Measurements from ENCODE around the gene HIBCH. TPM values are rescaled to one million over a fixed set of nuclear protein-coding genes. Genes with fewer than 3 reads are reported as not detected.
A peak's percentile ranks its signal among the peaks of the same experiment; 100 is the strongest.
"Not testable (repeated sequence)": the region's sequence is repeated elsewhere in the genome, so short reads cannot be mapped to it uniquely, and the experiment has no call there.

The HIBCH gene
- total RNA-seq, 1 experiment from 2014 or later: 15.4 TPM

- DNase-seq (ENCODE audit: low spot score): no peak
These were observed 23.5 kb upstream of the HIBCH start for GRCh38 chr2:190343089-190343535.

DNA sequence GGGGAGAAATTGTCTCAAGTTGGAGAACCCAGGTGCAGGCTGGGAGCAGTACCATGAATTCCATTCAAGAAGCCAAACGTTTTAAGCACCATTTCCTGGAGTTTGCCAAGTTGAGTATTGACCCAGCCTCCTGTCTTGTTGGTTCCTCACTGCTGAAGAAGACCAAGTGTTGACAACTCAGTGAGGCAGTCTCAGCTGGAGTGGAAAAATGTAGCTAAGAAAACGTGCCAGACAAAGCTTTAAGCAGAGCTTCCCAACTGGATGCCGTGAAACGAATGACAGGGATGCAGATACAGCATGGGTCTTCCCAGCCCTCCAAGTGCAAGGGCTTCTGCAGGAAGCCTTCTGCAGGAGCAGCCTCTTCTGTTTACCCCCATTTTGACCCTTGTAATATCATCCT, 23.0 kb upstream of the HIBCH start:
- no peak for DNase-seq (ENCODE audit: low spot score)

- DNase-seq (ENCODE audit: low spot score): peak; percentile 20
These were observed 20.7 kb upstream of the HIBCH start for GRCh38 chr2:190340369-190340768.

DNA sequence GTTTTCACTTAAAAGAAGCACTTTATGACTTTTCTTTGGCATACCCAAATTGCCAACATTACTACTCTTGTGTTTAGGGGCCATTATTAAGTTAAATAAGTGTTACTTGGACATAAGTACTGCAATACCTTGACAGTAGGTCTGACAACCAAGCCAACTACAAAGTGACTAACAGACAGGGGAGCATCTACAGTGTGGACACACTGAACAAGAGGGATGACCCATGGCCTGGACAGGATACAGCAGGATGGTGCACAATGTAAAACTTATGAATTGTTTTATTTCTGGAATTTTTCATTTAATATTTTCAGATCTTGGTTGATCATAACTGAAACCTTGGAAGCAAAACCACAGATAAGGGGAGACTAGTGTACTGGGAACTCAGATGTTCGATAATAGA, 19.8 kb upstream of the HIBCH start:
- DNase-seq (ENCODE audit: low spot score): no peak

DNA sequence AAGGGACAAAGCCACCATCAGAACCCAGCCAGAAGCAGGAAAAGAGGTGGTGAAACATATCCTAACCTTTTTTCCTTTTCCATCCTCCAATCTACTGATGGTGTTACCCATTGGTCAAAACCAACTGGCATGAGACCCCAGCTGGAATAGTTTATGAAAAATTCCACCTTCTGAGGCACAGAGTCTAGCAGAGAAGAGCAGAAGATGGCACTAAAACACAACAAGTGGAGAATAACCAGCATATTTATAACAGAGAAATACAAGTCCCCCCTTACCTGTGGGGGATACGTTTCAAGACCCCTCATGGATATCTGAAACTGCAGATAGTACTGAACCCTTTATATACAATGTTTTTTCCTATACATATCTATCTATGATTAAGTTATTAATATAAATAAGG, 18.8 kb upstream of the HIBCH start:
- no peak for DNase-seq (ENCODE audit: low spot score)

GRCh38 chr2:190336420-190336819, 16.8 kb upstream of the HIBCH start:
- no peak for DNase-seq (ENCODE audit: low spot score)

GRCh38 chr2:190335584-190335983, 16.0 kb upstream of the HIBCH start:
- DNase-seq (ENCODE audit: low spot score): not testable (repeated sequence)

DNA sequence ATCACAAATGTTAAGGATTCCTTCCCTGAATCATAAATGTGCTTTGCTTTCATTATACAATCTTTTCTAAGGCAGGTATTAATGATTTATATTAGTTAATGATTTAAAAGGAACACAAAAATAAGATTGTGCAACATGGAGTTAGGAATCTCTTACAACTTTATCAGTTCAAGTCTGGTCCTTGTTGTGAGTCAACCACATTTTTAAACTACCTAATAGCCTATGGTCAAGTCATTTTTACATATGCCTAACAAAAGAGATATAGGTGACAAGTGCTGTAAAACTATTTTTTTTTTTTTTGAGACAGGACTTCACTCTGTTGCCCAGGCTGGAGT, 15.6 kb upstream of the HIBCH start:
- DNase-seq (ENCODE audit: low spot score): no peak

DNA sequence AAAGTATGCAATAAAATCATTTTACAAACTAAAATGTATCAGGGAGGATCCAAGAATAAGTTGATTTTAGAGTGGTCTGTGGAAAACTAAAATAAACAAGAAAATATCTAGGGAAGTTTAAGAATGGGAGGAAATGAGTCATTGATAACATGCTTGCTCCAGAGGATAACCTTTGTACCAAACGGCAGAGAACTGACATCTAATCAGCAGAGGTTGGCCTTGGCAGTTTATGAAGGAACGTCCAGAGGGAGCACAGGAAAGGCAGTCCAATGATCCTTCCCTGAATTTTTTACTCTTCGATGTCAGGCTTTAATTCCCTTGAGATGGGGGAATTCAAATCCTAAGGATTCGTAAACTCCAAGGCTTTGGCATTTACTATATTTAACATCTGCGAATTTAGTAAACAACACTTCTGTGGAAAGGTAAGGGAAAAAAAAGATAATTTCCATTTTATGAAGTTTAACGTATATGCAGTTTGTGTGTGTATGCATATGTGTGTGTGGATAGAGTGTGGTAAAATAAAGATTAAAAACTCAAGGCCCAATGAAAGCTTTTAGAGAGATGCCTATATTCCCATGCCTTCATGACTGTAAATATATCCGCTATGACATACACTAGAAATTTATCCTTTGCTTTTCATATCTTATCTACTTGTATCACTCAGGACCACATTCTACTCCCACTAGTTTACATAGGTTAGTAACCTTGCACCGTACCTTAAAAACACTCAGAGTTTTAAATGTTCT, 15.0 kb upstream of the HIBCH start:
- no peak for DNase-seq (ENCODE audit: low spot score)

DNA sequence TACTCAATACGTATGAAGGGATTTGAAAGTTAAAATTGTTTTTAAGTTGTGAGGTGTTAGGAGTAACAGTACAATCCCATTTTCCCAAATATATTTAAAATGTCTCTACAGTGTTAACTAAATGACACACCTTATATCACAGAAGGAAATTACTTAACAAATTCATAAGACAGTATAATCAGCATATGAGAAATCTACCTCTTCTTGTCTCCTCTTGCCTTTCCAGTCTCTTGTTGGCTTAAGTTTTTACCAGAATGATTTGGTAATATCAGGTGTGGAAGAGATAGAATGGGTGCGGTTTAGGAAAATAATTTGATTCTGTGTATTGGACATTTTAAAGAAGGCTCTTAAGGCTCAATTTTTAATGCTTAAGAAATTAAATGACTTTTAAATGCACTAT, 14.3 kb upstream of the HIBCH start:
- DNase-seq (ENCODE audit: low spot score): no peak

DNA sequence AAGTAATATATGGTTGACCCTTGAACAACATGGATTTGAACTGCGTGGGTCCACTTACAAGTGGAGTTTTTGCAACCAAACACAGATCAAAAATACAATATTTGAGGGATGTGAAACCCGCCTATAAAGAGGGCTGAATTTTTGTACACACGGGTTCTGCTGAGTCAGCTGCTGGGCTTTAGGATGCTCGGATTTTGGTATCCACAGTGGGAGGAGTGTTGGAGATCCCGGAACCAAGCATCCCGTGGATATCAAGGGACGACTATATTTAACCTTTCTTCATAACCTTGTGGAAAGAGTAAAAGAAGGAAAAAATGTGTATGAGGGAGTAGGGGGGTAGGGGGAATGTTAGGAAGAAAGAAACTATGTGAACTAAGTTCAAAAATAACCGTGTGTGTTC, 13.8 kb upstream of the HIBCH start:
- DNase-seq (ENCODE audit: low spot score): no peak

DNA sequence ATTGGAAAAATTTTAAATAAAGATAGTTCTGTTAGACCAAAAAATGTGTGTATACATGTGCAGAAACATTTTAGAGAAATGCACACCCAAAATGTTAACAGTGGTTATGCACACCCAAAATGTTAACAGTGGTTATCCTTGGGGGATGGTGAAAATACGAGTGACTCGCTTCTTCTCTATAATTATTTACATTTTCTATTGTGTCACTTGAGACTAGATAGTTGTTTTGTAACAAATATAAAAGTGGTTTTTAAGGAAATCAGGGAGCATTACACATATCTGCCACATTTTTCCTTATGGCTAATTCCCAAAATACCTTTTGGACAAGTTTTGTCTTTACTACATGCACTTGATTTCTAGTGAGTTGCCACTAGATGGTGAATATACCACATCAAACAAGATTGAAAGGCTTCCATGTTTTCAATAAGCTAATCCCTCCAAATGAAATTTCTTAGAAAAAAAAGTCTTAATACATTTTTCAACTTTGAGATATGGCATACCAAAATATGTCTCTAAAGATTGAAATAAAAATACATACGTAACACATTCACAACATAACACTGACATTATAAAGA, 9.0 kb upstream of the HIBCH start:
- no peak for DNase-seq (ENCODE audit: low spot score)

- no peak for DNase-seq (ENCODE audit: low spot score)
These were observed 8.4 kb upstream of the HIBCH start for GRCh38 chr2:190327867-190328572.

DNA sequence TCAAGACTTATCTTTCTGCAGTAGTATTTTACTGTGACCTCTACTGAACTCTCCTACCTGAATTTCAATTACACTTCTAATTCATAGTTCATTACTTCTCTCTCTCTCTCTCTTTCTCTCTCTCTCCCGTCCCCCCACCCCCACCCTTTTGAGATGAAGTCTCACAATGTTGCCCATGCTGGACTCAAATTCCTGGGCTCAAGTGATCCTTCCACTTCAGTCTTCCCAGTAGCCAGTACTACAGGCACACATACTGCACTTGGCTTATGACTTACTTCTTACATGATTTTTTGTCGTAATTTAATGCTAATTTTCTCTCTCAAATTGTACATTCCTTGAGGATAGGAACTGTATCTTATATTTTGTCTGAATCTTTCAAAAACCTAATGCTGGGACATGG, 6.0 kb upstream of the HIBCH start:
- DNase-seq (ENCODE audit: low spot score): no peak

GRCh38 chr2:190323406-190323805, 3.8 kb upstream of the HIBCH start:
- no peak for DNase-seq (ENCODE audit: low spot score)

- no peak for DNase-seq (ENCODE audit: low spot score)
These were observed 1.1 kb upstream of the HIBCH start for GRCh38 chr2:190320696-190321095.

DNA sequence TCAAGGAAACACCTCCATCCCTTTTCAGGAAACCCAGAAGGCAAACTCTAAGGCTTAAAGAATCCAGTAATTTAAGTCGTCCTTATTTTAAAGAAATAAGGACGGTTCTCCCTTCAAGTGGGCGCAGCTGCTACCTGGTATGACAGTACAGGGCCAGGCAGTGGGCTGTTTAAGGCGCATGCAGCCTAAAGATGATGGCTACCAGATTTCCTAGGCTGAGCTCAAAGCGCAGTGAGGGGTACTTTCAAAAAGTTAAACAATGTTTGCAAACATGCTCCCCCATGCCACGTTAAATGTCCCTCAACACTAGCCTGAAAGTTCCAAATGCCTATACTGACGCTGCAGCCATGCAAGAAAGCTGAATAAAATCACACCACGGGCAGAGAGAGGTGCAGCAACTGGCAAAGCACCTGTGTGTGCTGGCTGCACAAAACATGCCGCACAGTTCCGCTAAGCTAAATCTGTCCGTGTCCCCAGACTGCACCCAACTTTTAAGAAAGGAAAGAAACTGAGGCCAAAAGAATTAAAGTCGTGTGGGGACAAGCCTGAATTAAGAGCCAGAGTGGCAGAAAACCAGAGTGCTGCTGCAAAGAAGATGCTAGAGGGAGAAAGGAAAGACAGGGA, 583 bp downstream of the HIBCH start:
- DNase-seq (ENCODE audit: low spot score): no peak

DNA sequence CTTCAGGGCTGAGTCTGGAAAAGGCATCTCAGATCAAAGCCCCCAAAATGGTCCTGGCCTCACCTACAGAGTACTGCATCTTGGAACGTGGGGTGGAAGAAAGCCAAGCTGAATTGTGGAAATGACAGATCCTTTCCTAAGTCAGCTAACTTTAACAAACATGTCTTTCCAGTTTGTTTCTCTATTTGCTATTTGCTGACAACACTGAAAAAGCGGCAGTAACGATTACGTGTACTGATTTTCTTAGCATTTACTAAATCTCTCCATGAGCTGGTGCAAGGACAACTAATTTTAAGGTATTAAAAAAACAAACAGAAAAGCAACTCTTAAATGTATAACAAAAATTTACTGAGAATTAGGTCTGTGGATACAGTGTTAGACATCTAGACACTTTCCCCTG, 1.1 kb downstream of the HIBCH start:
- DNase-seq (ENCODE audit: low spot score): no peak

DNA sequence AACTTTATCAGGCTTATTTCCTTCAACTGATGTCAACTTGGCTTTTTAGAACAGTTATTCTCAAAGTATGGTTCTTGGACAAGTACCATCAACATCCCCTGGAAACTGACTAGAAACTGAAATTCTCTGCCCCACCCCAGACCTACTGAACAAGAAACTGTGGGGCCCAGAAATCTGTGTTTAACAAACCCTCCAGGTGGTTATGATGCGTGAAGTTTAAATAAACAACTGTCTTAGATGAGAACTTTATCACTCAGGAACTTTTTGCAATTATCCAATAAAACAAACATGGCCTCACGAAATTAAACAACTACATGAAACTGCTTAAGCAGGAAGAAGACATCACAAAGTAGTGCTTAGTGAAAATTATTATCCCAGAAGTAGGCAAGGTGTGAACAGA, 4.4 kb downstream of the HIBCH start:
- no peak for DNase-seq (ENCODE audit: low spot score)

DNA sequence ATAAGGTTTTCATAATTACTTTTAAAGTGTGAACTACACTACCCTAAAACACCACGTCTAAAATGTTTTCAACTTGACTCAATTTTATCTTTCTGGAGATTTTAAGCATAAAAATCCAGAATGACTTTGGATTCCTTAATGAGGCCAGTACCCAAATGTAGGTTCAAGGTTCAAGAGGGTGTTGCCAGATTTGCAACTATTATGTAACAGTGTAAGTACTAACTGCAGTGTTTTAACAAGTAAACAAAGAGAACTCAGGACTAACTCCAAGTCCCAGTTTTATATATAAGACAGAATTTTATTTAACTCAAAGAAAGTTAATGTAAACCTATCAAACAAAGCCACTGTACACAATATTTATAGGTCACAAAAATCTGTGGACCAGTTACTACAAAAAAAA, 5.7 kb downstream of the HIBCH start:
- no peak for DNase-seq (ENCODE audit: low spot score)

GRCh38 chr2:190312635-190313025, 7.0 kb downstream of the HIBCH start:
- not testable (repeated sequence) for DNase-seq (ENCODE audit: low spot score)

DNA sequence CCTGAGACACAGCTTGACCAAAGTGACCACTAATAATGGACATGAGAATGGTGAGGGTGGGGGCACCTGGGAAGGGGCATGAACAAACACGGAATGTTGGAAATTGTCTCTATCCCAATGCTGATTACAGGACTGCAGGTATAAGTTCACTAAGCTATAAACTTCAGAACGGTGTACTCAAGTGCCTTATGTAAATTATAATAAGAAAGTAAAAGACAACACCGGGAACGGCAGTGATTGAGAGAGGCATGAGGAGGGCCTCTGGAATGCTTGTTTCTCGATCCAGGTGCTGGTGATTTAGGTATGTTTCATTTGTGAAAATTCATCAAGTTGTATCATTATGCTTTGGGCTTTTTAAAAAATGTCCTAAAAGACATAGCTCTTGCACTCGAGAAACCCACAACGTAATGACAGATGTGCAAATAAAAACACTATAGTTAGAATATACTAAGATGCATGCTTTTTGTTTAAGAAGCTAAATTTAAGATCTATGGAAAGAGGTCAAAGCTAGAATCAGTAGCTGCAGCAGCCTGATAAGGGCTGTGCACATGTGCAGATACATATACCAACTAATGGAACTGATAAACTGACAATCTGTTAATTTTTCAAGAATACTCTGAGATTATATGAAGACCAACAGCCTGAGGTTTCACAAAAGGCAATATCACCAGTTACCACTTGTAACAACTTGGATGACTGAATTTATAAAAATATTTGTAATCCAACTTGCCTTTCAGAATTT, 7.6 kb downstream of the HIBCH start:
- no peak for DNase-seq (ENCODE audit: low spot score)

Data from H4 (cell line).